CD14-positive monocyte (primary cell): Measurements from ENCODE around the gene NFE2L3. TPM values are rescaled to one million over a fixed set of nuclear protein-coding genes. Genes with fewer than 3 reads are reported as not detected.

Experiments
- DNase-seq, 3 donors: peaks; one replicate each; pipeline ENCODE4 v3.0.0-alpha.2; 2011 to 2022
- H2AFZ ChIP-seq: 2 replicates; pipeline ENCODE4 v1.6.0; 2012; ENCODE audit warnings: mild to moderate bottlenecking, low read depth, low read length, inconsistent platforms; ENCODE audit not compliant: insufficient read depth, poor library complexity, severe bottlenecking
- H3K27ac ChIP-seq, 2 donors: 1 replicate in 1 of 2; 2 replicates in 1 of 2; pipeline ENCODE4 v1.5.1; 2012 to 2013; ENCODE audit warnings: low read length in 2 of 2, control low read depth in 1 of 2, inconsistent platforms in 1 of 2, low read depth in 1 of 2, mild to moderate bottlenecking in 1 of 2
- H3K27me3 ChIP-seq, 2 donors: one replicate each; pipeline versions ENCODE4 v1.6.0 to v1.6.1; 2011 to 2013; ENCODE audit warnings: low read length in 2 of 2; ENCODE audit not compliant: control insufficient read depth in 2 of 2, insufficient read depth in 2 of 2
- H3K36me3 ChIP-seq, 2 donors: replicated peaks in 1 of 2; 1 replicate in 1 of 2; 2 replicates in 1 of 2; pipeline versions ENCODE4 v1.5.1 to v1.6.1; 2012 to 2013; ENCODE audit warnings: low read length in 2 of 2, control low read depth in 1 of 2, inconsistent platforms in 1 of 2, mild to moderate bottlenecking in 1 of 2; ENCODE audit not compliant: insufficient read depth in 2 of 2, control insufficient read depth in 1 of 2
- H3K4me1 ChIP-seq, 2 donors: 1 replicate in 1 of 2; 2 replicates in 1 of 2; pipeline versions ENCODE4 v1.5.1 to v1.6.1; 2012 to 2013; ENCODE audit warnings: low read length in 2 of 2, control low read depth in 1 of 2, inconsistent platforms in 1 of 2, mild to moderate bottlenecking in 1 of 2, moderate library complexity in 1 of 2; ENCODE audit not compliant: insufficient read depth in 2 of 2, control insufficient read depth in 1 of 2
- H3K4me2 ChIP-seq: replicated peaks from 2 replicates; pipeline ENCODE3; 2012; ENCODE audit warnings: low read length, moderate library complexity, mild to moderate bottlenecking; ENCODE audit not compliant: poor library complexity, severe bottlenecking; ENCODE audit errors: extremely low read depth
- H3K4me3 ChIP-seq, 3 experiments: fragments of 200-600 bp in 1 of 3; sonication (generic) in 1 of 3; replicated peaks in 1 of 3; 1 replicate in 2 of 3; 2 replicates in 1 of 3; pipeline ENCODE4 v1.5.1; 2011 to 2013; ENCODE audit warnings: low read length in 3 of 3, mild to moderate bottlenecking in 3 of 3, control low read depth in 2 of 3, low read depth in 2 of 3, inconsistent platforms in 1 of 3, moderate library complexity in 1 of 3
- H3K79me2 ChIP-seq: 2 replicates; pipeline ENCODE4 v1.6.0; 2012; ENCODE audit warnings: mild to moderate bottlenecking, control low read depth, inconsistent platforms, low read length, moderate library complexity; ENCODE audit not compliant: insufficient read depth
- H3K9ac ChIP-seq: 2 replicates; pipeline ENCODE4 v1.6.0; 2017; ENCODE audit warnings: low read length, mild to moderate bottlenecking; ENCODE audit not compliant: insufficient read depth, poor library complexity, severe bottlenecking
- H3K9me3 ChIP-seq, 2 donors: replicated peaks in 1 of 2; 1 replicate in 1 of 2; 2 replicates in 1 of 2; pipeline versions ENCODE4 v1.5.1 to v1.6.1; 2012 to 2013; ENCODE audit warnings: low read length in 2 of 2, control low read depth in 1 of 2; ENCODE audit not compliant: control insufficient read depth in 1 of 2, insufficient read depth in 1 of 2
- H4K20me1 ChIP-seq: 2 replicates; pipeline ENCODE4 v1.6.0; 2012; ENCODE audit warnings: mild to moderate bottlenecking, low read length, control low read depth, moderate library complexity; ENCODE audit not compliant: insufficient read depth
- H3K27ac Mint-ChIP-seq, 7 donors: one replicate each; pipeline ENCODE4 v1.8.0; 2020; ENCODE audit warnings: mild to moderate bottlenecking in 7 of 7, mixed read lengths in 7 of 7, moderate library complexity in 6 of 7, inconsistent platforms in 2 of 7
- H3K27me3 Mint-ChIP-seq, 3 donors: one replicate each; pipeline ENCODE4 v1.8.0; 2021 to 2022; ENCODE audit warnings: low read depth in 3 of 3, mild to moderate bottlenecking in 3 of 3, mixed read lengths in 3 of 3, moderate library complexity in 3 of 3, inconsistent platforms in 1 of 3
- H3K36me3 Mint-ChIP-seq, 2 donors: one replicate each; pipeline ENCODE4 v1.8.0; 2020; ENCODE audit warnings: mixed read lengths in 2 of 2, inconsistent platforms in 1 of 2, mild to moderate bottlenecking in 1 of 2
- H3K4me1 Mint-ChIP-seq: one replicate; pipeline ENCODE4 v1.8.0; 2020; ENCODE audit warnings: mild to moderate bottlenecking, mixed read lengths
- H3K4me3 Mint-ChIP-seq, 2 donors: one replicate each; pipeline ENCODE4 v1.8.0; 2020; ENCODE audit warnings: mild to moderate bottlenecking in 2 of 2, mixed read lengths in 2 of 2, moderate library complexity in 1 of 2
- H3K9me3 Mint-ChIP-seq, 7 donors: one replicate each; pipeline ENCODE4 v1.8.0; 2020 to 2022; ENCODE audit warnings: mixed read lengths in 7 of 7, mild to moderate bottlenecking in 6 of 7, moderate library complexity in 6 of 7, inconsistent platforms in 2 of 7
- WGBS: methylation state at CpG from one replicate; pipeline ENCODE4 v1.1.5; 2013; ENCODE audit warnings: missing lambda C conversion rate; ENCODE audit not compliant: insufficient coverage; 5-methylcytosine and 5-hydroxymethylcytosine counted together
- intact Hi-C, 2 donors: fragments of 100-400 bp; cut with micrococcal nuclease; formaldehyde crosslinking; loops; one replicate each; pipeline versions ENCODE4 v1.15.0 to v1.15.1; 2023
- polyA plus RNA-seq, 3 donors: library from polyadenylated mRNA; depleted of rRNA in 1 of 3; unstranded in 2 of 3; stranded (reverse) in 1 of 3; fragments of 300-500 nt in 2 of 3; fragments of >200 nt in 1 of 3; fragmentation: Illumina TruSeq in 2 of 3; gene quantifications; 1 replicate in 2 of 3; 2 replicates in 1 of 3; pipeline ENCODE4 v1.2.3, GENCODE V29; 2012 to 2021
- TF ChIP-seq, protein P1 (sequence below): fragments of 200-600 bp; IDR thresholded peaks from one replicate; pipeline ENCODE4 v1.8.0; 2022; ENCODE audit warnings: antibody characterized with exemption, mild to moderate bottlenecking

Gene NFE2L3
- polyA plus RNA-seq, 3 donors: 4.4 to 17.2 (median 10.6) TPM

DNA sequence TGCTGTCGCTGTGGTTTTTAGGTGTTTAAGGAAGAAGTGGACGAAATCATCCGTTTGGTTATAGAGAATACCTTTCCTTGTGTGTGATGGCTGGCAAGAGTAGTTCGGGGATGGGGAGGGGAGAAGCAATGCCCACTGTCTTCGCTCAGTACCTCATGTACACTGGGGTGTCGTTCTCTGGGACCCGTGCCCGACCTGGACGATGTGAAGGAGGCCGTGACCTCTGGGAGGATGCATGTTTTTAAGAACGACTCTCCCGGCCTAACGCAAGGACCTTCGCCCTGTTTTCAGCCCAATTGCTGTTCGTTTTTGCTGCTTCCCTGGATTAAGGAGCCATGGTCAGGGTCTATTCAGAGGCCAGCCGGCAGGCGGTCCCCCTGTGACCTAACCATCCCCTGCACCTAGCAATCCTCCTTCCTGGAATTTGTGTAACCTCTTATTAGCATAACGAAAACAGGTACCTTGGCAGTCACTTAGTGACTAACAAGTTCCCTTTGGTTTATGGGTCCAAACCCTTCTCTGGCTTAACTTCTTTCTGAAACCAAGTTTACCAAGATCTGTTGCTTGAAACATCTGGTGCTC, 1.3 kb downstream of the NFE2L3 start:
- peak overlapping the region; percentile 88 to 93 for H3K4me3 Mint-ChIP-seq
- peaks cover 40 to 58% of the 10 kb centered on the region in 2 donors for H3K4me1 ChIP-seq
- peak overlapping the region; percentile 90 for H2AFZ ChIP-seq
- H4K20me1 ChIP-seq: no peaks in the 10 kb centered on the region
- H3K4me2 ChIP-seq: peak overlapping the region; percentile 91
- H3K36me3 ChIP-seq: no peaks in the 10 kb centered on the region
- H3K79me2 ChIP-seq: no peaks in the 10 kb centered on the region
- peaks cover 11 to 22% (median 19%) of the 10 kb centered on the region in 3 donors for H3K27me3 Mint-ChIP-seq
- peak overlapping the region; percentile 63 to 85 (median 73) for H3K27ac Mint-ChIP-seq
- H3K9me3 ChIP-seq: no peaks in the 10 kb centered on the region
- H3K4me1 Mint-ChIP-seq: peaks cover 50% of the 10 kb centered on the region
- peak overlapping the region; percentile 28 to 75 (median 65) for H3K4me3 ChIP-seq
- 3% methylated on average over 18 of the region's 18 CpGs for WGBS
- H3K9ac ChIP-seq: peak overlapping the region; percentile 10
- TF ChIP-seq, protein P1, sequence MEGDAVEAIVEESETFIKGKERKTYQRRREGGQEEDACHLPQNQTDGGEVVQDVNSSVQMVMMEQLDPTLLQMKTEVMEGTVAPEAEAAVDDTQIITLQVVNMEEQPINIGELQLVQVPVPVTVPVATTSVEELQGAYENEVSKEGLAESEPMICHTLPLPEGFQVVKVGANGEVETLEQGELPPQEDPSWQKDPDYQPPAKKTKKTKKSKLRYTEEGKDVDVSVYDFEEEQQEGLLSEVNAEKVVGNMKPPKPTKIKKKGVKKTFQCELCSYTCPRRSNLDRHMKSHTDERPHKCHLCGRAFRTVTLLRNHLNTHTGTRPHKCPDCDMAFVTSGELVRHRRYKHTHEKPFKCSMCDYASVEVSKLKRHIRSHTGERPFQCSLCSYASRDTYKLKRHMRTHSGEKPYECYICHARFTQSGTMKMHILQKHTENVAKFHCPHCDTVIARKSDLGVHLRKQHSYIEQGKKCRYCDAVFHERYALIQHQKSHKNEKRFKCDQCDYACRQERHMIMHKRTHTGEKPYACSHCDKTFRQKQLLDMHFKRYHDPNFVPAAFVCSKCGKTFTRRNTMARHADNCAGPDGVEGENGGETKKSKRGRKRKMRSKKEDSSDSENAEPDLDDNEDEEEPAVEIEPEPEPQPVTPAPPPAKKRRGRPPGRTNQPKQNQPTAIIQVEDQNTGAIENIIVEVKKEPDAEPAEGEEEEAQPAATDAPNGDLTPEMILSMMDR: no peak
- peaks cover 4 to 7% of the 10 kb centered on the region in 2 donors for H3K27me3 ChIP-seq
- H3K36me3 Mint-ChIP-seq: peaks cover 4 to 8% of the 10 kb centered on the region in 2 donors
- H3K27ac ChIP-seq: peak overlapping the region in 1 of 2 donors; percentile 56
- intact Hi-C loops: loop anchor here (2.0 to 5.0 kb wide), 3 partner anchors 45 to 51 kb away; no protein-coding TSS in a partner anchor
- peak; percentile 15 to 57 (median 53) for DNase-seq
- peaks cover 0 to 5% (median 0%) of the 10 kb centered on the region in 7 donors for H3K9me3 Mint-ChIP-seq

DNA sequence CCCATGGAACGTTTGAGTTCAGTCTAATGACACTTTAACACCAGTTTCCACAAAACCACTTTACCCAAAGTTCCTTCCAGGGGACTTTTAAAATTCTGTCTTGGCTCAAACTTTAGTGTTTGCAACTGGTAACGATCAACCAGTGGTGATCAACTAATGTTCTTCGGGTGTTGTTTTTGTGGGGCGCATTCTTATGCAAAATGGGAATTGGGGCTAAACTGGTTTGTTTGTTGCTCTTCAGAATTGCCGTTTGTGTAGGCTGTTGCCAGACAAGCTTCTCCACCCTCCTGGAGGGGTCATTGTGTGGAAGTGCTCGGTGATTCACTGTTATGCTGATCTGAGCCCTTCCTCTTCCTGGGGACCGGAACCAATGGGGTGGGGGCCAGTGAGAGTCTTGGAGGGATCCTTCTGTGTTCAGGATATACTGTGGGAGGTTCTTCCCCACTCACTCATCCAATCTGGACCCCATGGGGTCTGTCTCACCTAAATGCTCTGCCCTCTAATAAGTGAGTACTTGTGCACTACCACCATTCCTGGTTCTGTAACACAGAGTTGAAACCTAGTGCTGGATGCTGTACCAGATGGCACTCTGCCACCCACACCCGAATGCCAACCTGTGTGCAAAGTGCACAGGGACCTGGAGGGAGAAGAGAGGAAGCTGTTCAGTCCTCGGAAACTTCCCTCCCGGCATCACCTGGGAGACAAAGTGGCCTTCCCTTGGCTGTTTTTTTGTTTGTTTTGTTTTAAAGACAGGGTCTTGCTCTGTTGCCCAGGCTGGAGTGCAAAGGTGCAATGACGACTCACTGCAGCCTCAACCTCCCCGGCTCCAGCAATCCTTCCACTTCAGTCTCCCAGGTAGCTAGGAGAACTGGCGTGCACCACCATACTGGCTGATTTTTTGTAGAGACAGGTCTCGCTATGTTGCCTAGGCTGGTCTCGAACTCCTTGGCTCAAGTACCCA, 2.1 kb downstream of the NFE2L3 start:
- DNase-seq: peak; percentile 78 to 90 (median 80)
- H3K4me1 ChIP-seq: peaks cover 40 to 58% of the 10 kb centered on the region in 2 donors
- H3K27me3 ChIP-seq: peaks cover 4 to 7% of the 10 kb centered on the region in 2 donors
- peak overlapping the region; percentile 8 to 87 (median 74) for H3K27ac Mint-ChIP-seq
- TF ChIP-seq, protein P1: no peak
- peaks cover 4 to 8% of the 10 kb centered on the region in 2 donors for H3K36me3 Mint-ChIP-seq
- peak overlapping the region; percentile 91 for H3K4me2 ChIP-seq
- peak overlapping the region; percentile 28 to 75 (median 65) for H3K4me3 ChIP-seq
- peak overlapping the region in 1 of 2 donors; percentile 56 for H3K27ac ChIP-seq
- peaks cover 50% of the 10 kb centered on the region for H3K4me1 Mint-ChIP-seq
- H3K9me3 Mint-ChIP-seq: peaks cover 0 to 5% (median 0%) of the 10 kb centered on the region in 7 donors
- H3K9me3 ChIP-seq: no peaks in the 10 kb centered on the region
- no peaks in the 10 kb centered on the region for H4K20me1 ChIP-seq
- H3K27me3 Mint-ChIP-seq: peaks cover 12 to 22% (median 20%) of the 10 kb centered on the region in 3 donors
- H3K36me3 ChIP-seq: no peaks in the 10 kb centered on the region
- intact Hi-C loops: loop anchor here (2.0 to 5.0 kb wide), 3 partner anchors 45 to 52 kb away; no protein-coding TSS in a partner anchor
- H3K9ac ChIP-seq: peak overlapping the region; percentile 6
- 88% methylated on average over 8 of the region's 15 CpGs for WGBS
- no peaks in the 10 kb centered on the region for H3K79me2 ChIP-seq
- H2AFZ ChIP-seq: no peak overlapping the region
- peak overlapping the region; percentile 88 to 93 for H3K4me3 Mint-ChIP-seq
